ENCODE measurements around the gene HOXD3.

GRCh38 chr2:176171351-176172006, 14.4 kb downstream of the HOXD3 start:
- TF ChIP-seq POLR2AphosphoS5 (IDR thresholded peaks at IDR 0.05; ENCODE audit: low read depth, low read length) (no peak), TAF1 (IDR thresholded peaks at IDR 0.05; ENCODE audit: borderline replicate concordance, insufficient read depth, low read length) (no peak), REST (IDR thresholded peaks at IDR 0.05; ENCODE audit: insufficient read depth in 1 of 2, low read depth in 2 of 2, low read length in 2 of 2) (no peak), SIN3A (IDR thresholded peaks at IDR 0.05; ENCODE audit: borderline replicate concordance, insufficient read depth, low read length) (no peak), FOXP2 (optimal IDR thresholded peaks at IDR 0.05; ENCODE audit: borderline replicate concordance, extremely low read depth, extremely low read length, insufficient read depth) (no peak)

All from PFSK-1 (cell line).